Right renal pelvis (tissue), 4 donors: ENCODE results near the gene DNAH14. TPM values are rescaled to one million over a fixed set of nuclear protein-coding genes. Genes with fewer than 3 reads are reported as not detected.
"Not testable (repeated sequence)": the region's sequence is repeated elsewhere in the genome, so short reads cannot be mapped to it uniquely, and the experiment has no call there.

ENCODE experiments used
- DNase-seq, 4 donors: peaks; one replicate each; pipeline ENCODE4 v3.0.0-alpha.2; 2013; ENCODE audit warnings: low read depth in 4 of 4, low spot score in 3 of 4, missing footprints in 1 of 4
- polyA plus RNA-seq, 4 donors: library from polyadenylated mRNA; unstranded; fragments of 120-200 nt; gene quantifications; one replicate each; pipeline ENCODE4 v1.2.1, GENCODE V29; 2013; ENCODE audit not compliant: insufficient read length in 4 of 4

The DNAH14 gene
- 10 to 100 TPM; 14.4 to 18.6 (median 15.8) TPM for polyA plus RNA-seq

- peak; percentile 51 to 69 (median 59) for DNase-seq
Observed at GRCh38 chr1:224929335-224930237, at the start of gene DNAH14. Gene DNAH14, plus strand, starts transcription at chr1:224929675. Its CDS starts 23,028 bp downstream, at chr1:224952703.

- no peak for DNase-seq
Observed at GRCh38 chr1:224880593-224881307, 48.7 kb upstream of the DNAH14 start.

GRCh38 chr1:224881308-224881692, 48.2 kb upstream of the DNAH14 start:
- not testable (repeated sequence) for DNase-seq

GRCh38 chr1:224881762-224882211, 47.7 kb upstream of the DNAH14 start:
- no peak for DNase-seq

- no peak for DNase-seq
Observed at GRCh38 chr1:224882264-224882663, 47.2 kb upstream of the DNAH14 start.

GRCh38 chr1:224883091-224883490, 46.4 kb upstream of the DNAH14 start:
- DNase-seq, result no peak

- peak in 1 of 4 donors; percentile 43 for DNase-seq
Observed at GRCh38 chr1:224884361-224884801, 45.1 kb upstream of the DNAH14 start.

GRCh38 chr1:224885376-224885775, 44.1 kb upstream of the DNAH14 start:
- not testable (repeated sequence) for DNase-seq

- no peak for DNase-seq
Observed at GRCh38 chr1:224894915-224895314, 34.6 kb upstream of the DNAH14 start.

- no peak for DNase-seq
Observed at GRCh38 chr1:224896130-224896781, 33.2 kb upstream of the DNAH14 start.

- no peak for DNase-seq
Observed at GRCh38 chr1:224897529-224898327, 31.7 kb upstream of the DNAH14 start.

GRCh38 chr1:224898937-224899336, 30.5 kb upstream of the DNAH14 start:
- DNase-seq, result no peak

GRCh38 chr1:224900062-224900630, 29.3 kb upstream of the DNAH14 start:
- DNase-seq, result no peak

GRCh38 chr1:224901087-224901810, 28.2 kb upstream of the DNAH14 start:
- DNase-seq, result no peak

- no peak for DNase-seq
Observed at GRCh38 chr1:224903955-224904354, 25.5 kb upstream of the DNAH14 start.

- DNase-seq, result no peak
Observed at GRCh38 chr1:224906340-224906739, 23.1 kb upstream of the DNAH14 start.

- DNase-seq, result no peak
Observed at GRCh38 chr1:224911217-224911616, 18.3 kb upstream of the DNAH14 start.

- DNase-seq, result no peak
Observed at GRCh38 chr1:224914292-224914900, 15.1 kb upstream of the DNAH14 start.

GRCh38 chr1:224919508-224919907, 10.0 kb upstream of the DNAH14 start:
- no peak for DNase-seq
